Kidney epithelial cell (primary cell): ENCODE results near the gene IPO13. TPM values are rescaled to one million over a fixed set of nuclear protein-coding genes. Genes with fewer than 3 reads are reported as not detected.

Experiments
- DNase-seq: peaks from one replicate; pipeline ENCODE4 v3.0.0-alpha.2; 2010; ENCODE audit warnings: low read depth
- H3K27me3 ChIP-seq: 2 replicates; pipeline ENCODE4 v1.6.0; 2011; ENCODE audit warnings: low read length; ENCODE audit not compliant: control insufficient read depth, insufficient read depth
- H3K36me3 ChIP-seq: 2 replicates; pipeline ENCODE4 v1.5.1; 2011; ENCODE audit warnings: low read length; ENCODE audit not compliant: control insufficient read depth, insufficient read depth
- H3K4me3 ChIP-seq: 2 replicates; pipeline ENCODE4 v1.5.1; 2011; ENCODE audit warnings: low read depth, mild to moderate bottlenecking, control low read depth, low read length
- total RNA-seq: library from RNA; depleted of rRNA; stranded (reverse); fragments of >200 nt; gene quantifications from 2 replicates; pipeline ENCODE4 v1.2.3, GENCODE V29; 2015
- TF ChIP-seq, protein P1 (sequence below): IDR thresholded peaks from 2 replicates; pipeline ENCODE4 v1.5.1; 2011; ENCODE audit warnings: mild to moderate bottlenecking, moderate library complexity, low read length, control low read depth, inconsistent platforms; ENCODE audit not compliant: insufficient read depth, poor library complexity, severe bottlenecking

The IPO13 gene
- total RNA-seq, 1 donor from 2014 or later = 32.8 TPM

DNA sequence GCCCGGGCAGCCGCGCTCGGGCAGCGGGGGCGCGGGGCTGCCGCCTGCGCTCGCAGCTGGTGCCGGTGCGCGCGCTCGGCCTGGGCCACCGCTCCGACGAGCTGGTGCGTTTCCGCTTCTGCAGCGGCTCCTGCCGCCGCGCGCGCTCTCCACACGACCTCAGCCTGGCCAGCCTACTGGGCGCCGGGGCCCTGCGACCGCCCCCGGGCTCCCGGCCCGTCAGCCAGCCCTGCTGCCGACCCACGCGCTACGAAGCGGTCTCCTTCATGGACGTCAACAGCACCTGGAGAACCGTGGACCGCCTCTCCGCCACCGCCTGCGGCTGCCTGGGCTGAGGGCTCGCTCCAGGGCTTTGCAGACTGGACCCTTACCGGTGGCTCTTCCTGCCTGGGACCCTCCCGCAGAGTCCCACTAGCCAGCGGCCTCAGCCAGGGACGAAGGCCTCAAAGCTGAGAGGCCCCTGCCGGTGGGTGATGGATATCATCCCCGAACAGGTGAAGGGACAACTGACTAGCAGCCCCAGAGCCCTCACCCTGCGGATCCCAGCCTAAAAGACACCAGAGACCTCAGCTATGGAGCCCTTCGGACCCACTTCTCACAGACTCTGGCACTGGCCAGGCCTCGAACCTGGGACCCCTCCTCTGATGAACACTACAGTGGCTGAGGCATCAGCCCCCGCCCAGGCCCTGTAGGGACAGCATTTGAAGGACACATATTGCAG is 10.2 kb upstream of the IPO13 start:
- TF ChIP-seq, protein P1, sequence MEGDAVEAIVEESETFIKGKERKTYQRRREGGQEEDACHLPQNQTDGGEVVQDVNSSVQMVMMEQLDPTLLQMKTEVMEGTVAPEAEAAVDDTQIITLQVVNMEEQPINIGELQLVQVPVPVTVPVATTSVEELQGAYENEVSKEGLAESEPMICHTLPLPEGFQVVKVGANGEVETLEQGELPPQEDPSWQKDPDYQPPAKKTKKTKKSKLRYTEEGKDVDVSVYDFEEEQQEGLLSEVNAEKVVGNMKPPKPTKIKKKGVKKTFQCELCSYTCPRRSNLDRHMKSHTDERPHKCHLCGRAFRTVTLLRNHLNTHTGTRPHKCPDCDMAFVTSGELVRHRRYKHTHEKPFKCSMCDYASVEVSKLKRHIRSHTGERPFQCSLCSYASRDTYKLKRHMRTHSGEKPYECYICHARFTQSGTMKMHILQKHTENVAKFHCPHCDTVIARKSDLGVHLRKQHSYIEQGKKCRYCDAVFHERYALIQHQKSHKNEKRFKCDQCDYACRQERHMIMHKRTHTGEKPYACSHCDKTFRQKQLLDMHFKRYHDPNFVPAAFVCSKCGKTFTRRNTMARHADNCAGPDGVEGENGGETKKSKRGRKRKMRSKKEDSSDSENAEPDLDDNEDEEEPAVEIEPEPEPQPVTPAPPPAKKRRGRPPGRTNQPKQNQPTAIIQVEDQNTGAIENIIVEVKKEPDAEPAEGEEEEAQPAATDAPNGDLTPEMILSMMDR = no peak
- Histone ChIP-seq H3K36me3 (no peaks in the 10 kb centered on the region), H3K27me3 (no peaks in the 10 kb centered on the region), H3K4me3 (peak overlapping the region; percentile 19)
- DNase-seq = no peak

DNA sequence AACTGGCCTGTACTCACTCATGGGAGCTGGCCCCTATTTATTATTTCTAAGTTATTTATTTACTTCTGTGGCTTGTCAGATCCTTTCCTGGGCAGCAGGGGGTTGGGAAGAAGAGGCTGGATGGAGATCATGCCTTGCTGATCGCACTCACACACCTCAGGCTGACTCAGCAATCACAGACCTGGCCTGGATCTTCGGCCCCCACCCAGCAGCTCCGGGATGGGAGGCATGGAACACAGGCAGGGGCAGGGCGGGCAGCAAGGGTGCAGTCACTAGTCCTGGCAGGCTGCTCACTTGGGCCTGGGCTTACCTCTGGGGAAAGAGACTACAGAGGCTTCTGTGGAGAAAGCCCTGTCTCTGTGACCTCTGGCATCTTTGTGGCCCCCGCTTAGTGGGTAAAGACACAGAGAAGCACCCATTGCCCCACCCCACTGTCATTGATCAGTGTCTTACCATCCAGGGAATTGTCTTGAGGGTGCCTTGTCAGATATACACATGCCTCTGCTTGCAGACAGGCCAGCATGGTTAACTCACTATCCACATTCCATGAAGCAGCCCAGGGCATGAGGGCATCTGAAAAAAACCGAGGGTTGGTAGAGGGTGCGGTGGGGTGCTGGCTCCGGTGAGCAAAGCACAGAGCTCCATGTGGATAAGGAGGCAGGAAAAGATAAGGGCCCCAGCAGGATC is 9.4 kb upstream of the IPO13 start:
- H3K27me3 ChIP-seq = no peaks in the 10 kb centered on the region
- peak; percentile 65 for DNase-seq
- H3K36me3 ChIP-seq = no peaks in the 10 kb centered on the region
- H3K4me3 ChIP-seq = no peak overlapping the region
- TF ChIP-seq, protein P1 = no peak

DNA sequence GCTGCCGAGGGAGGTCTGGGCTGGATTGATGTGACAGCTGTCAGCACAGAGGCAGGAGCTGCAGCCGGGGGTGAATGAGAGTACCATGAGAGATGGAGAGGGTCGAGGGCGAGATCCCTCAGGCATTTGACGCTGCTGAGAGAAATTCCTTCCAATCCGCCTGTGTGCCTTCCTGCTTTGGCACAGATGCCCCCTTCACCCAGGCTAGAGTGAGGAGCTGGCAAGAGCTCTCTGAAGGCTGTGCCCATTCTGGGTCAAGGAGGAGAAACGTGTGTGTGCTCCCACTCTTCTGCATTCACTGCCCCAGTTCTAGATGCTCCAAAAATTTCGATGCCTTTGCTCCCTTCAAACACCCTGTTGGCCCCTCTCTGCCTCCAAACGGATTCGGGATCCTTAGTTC is 8.4 kb upstream of the IPO13 start:
- no peak for DNase-seq
- no peaks in the 10 kb centered on the region for H3K36me3 ChIP-seq
- TF ChIP-seq, protein P1 = no peak
- H3K4me3 ChIP-seq = no peak overlapping the region
- H3K27me3 ChIP-seq = no peaks in the 10 kb centered on the region

DNA sequence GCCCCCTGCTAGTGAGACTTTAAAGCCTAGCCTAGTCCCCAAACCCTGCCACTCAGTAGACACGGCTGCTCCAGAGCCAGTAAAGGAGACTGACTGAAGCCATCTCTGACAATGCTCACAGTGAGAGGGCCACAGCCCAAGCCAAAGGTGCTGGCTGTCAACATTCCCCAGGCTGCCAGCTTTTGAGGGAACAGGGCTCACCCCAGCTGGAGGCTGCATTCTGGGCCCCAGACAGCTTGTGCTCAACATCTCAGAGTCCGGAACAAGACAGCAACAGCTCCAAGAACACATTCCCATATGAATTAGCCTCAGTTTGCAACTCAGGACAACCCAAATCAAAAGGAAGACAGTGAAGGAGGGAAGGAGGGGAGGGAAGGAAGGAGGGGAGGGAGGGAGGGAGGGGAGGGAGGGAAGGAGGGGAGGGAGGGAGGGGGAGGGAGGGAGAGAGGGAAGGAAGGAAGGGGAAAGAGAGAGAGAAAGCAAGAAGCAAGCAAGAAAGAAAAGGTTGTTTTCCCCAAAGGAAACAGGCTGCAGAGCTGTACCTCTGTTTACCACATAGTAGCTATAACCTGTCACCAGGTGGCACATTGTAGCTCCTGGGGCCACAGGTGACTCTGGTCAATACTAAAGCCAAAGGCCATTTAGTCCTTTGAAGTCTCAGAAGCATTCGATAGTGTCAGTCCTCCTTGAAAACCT is 7.7 kb upstream of the IPO13 start:
- DNase-seq = no peak
- no peaks in the 10 kb centered on the region for H3K27me3 ChIP-seq
- H3K4me3 ChIP-seq = no peak overlapping the region
- no peaks in the 10 kb centered on the region for H3K36me3 ChIP-seq
- TF ChIP-seq, protein P1 = no peak

DNA sequence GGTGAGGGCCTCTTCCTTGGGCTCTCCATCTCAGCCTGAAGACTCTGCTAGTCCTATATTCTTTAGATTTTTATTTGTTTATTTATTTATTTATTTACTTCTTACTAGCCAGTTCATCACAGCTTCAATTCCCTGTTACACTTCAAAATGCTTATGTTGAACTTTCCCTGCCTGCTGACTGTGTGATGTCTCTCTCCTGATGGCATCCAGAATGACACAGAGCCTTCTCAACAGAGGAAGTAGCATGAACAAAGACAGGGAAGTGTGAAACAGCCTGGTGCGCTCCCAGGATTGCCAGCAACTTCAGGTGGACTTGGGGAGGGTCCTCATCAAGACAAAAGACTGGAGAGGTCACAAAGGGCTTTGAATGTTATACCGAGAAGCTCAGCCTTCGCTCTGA is 4.3 kb upstream of the IPO13 start:
- Histone ChIP-seq H3K4me3 (no peak overlapping the region), H3K27me3 (no peaks in the 10 kb centered on the region), H3K36me3 (no peaks in the 10 kb centered on the region)
- TF ChIP-seq, protein P1 = no peak
- DNase-seq = no peak
